ENCODE results near the gene CCL17.

Gene CCL17

DNA sequence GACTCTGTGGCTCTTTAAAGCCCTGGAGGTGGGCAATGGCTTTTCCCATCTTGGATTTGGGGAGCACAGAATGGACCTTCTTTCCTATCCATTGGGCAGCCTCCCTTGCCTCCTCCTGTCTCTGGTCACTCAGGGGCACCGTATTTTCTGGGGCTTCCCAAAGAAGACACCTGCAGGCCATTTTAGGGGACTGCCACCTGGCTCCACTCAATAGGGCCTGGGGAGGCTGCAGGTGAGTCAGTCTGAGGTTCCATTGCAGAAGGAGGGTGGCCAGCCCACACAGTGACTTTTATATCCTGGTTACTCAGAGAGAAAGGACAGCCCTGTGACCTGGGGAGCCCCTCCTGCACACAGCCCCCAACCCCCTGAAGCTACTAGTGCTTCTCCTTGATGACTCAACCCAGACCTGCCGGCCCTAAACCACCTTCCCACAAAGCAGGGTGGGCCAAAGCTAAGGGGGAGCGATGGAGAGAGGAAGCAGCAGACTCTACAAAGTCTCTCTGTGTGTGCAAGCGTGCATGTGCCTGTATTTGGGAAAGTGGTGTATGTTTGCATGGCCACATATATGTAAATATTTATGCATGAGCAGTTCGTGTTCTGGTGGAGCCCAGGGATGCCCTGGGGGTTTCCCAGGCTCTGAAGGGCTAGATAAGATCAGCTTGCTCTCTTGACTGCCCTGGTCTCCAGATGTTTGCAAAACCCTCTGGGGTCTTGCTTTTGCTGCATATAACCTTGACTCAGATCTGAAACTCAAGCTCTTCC, 27.3 kb upstream of the CCL17 start:
- DNase-seq (ENCODE audit: low spot score), result no peak

- DNase-seq (ENCODE audit: low spot score), result no peak
Observed at GRCh38 chr16:57379579-57379978, 25.0 kb upstream of the CCL17 start.

- no peak for DNase-seq (ENCODE audit: low spot score)
Observed at GRCh38 chr16:57380671-57381462, 23.7 kb upstream of the CCL17 start.

DNA sequence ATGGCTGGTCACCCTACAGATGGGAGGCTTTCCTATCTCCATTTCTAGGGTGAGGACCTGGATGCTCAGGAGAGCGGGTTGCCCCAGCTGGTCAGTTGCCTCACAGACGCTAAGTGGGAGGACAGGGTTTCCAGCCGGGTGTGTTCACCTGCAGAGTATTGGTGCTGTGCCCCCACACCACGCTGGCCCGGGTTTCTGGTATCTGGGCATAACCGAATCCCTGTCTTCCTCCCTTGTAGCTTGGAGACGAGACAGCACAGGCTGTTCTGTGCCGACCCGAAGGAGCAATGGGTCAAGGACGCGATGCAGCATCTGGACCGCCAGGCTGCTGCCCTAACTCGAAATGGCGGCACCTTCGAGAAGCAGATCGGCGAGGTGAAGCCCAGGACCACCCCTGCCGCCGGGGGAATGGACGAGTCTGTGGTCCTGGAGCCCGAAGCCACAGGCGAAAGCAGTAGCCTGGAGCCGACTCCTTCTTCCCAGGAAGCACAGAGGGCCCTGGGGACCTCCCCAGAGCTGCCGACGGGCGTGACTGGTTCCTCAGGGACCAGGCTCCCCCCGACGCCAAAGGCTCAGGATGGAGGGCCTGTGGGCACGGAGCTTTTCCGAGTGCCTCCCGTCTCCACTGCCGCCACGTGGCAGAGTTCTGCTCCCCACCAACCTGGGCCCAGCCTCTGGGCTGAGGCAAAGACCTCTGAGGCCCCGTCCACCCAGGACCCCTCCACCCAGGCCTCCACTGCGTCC, 22.6 kb upstream of the CCL17 start:
- DNase-seq (ENCODE audit: low spot score), result no peak

DNA sequence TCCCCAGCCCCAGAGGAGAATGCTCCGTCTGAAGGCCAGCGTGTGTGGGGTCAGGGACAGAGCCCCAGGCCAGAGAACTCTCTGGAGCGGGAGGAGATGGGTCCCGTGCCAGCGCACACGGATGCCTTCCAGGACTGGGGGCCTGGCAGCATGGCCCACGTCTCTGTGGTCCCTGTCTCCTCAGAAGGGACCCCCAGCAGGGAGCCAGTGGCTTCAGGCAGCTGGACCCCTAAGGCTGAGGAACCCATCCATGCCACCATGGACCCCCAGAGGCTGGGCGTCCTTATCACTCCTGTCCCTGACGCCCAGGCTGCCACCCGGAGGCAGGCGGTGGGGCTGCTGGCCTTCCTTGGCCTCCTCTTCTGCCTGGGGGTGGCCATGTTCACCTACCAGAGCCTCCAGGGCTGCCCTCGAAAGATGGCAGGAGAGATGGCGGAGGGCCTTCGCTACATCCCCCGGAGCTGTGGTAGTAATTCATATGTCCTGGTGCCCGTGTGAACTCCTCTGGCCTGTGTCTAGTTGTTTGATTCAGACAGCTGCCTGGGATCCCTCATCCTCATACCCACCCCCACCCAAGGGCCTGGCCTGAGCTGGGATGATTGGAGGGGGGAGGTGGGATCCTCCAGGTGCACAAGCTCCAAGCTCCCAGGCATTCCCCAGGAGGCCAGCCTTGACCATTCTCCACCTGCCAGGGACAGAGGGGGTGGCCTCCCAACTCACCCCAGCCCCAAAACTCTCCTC, 21.9 kb upstream of the CCL17 start:
- DNase-seq (ENCODE audit: low spot score), result no peak

GRCh38 chr16:57383276-57384247, 21.0 kb upstream of the CCL17 start:
- DNase-seq (ENCODE audit: low spot score), result no peak

- no peak for DNase-seq (ENCODE audit: low spot score)
Observed at GRCh38 chr16:57384248-57385070, 20.1 kb upstream of the CCL17 start.

GRCh38 chr16:57385083-57385482, 19.5 kb upstream of the CCL17 start:
- DNase-seq (ENCODE audit: low spot score), result no peak

- no peak for DNase-seq (ENCODE audit: low spot score)
Observed at GRCh38 chr16:57386381-57386951, 18.1 kb upstream of the CCL17 start.

GRCh38 chr16:57387598-57388354, 16.8 kb upstream of the CCL17 start:
- no peak for DNase-seq (ENCODE audit: low spot score)

- DNase-seq (ENCODE audit: low spot score), result no peak
Observed at GRCh38 chr16:57388359-57389086, 16.0 kb upstream of the CCL17 start.

DNA sequence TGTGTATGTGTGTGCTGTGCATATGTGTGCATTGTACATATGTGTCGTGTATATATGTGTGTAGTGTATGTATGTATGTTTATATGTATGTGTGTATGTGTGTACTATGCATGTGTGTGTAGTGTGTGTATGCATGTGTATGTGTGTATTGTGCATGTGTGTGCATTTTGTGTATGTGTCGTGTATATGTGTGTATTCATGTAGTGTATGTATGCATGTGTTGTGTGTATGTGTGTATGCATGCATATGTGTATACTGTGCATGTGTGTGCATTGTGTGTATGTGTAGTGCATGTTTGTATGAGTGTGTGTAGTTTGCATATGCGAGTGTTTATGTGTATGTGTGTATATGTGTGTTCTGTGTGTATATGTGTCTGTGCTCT, 15.5 kb upstream of the CCL17 start:
- DNase-seq (ENCODE audit: low spot score), result no peak

DNA sequence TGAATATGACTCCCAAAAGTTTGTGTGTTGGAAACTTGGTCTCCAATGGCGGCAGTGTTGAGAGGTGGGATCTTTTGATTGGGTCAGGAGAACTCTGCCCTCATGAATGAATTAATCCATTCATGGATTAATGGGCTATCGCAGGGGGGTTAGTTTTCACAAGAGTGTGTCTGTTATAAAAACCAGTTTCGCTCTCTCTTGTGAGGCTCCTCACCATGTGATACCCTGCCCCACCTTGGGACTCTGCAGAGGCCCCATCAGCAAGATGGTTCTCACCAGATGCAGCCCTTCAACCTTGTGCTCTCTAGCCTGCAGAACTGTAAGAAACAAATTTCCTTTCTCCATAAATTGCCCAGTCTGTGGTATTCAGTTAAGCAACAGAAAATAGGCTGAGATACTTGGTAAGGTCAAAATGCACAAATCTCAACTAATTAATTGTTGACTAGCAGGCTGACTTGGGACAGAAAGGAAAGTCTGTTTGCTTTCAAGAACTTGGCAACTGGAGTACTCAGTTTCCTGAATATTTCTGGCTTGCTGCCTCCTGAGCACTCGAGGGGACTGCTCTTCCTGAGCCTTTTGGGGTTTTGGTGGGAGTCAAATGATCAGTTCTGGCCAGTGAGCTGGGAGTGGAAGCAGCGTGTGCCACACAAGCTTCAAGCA, 13.8 kb upstream of the CCL17 start:
- DNase-seq (ENCODE audit: low spot score), result no peak

GRCh38 chr16:57391300-57391699, 13.3 kb upstream of the CCL17 start:
- DNase-seq (ENCODE audit: low spot score), result no peak

- no peak for DNase-seq (ENCODE audit: low spot score)
Observed at GRCh38 chr16:57391708-57392107, 12.9 kb upstream of the CCL17 start.

GRCh38 chr16:57392694-57393093, 11.9 kb upstream of the CCL17 start:
- DNase-seq (ENCODE audit: low spot score), result no peak

- DNase-seq (ENCODE audit: low spot score), result no peak
Observed at GRCh38 chr16:57394444-57394843, 10.1 kb upstream of the CCL17 start.

DNA sequence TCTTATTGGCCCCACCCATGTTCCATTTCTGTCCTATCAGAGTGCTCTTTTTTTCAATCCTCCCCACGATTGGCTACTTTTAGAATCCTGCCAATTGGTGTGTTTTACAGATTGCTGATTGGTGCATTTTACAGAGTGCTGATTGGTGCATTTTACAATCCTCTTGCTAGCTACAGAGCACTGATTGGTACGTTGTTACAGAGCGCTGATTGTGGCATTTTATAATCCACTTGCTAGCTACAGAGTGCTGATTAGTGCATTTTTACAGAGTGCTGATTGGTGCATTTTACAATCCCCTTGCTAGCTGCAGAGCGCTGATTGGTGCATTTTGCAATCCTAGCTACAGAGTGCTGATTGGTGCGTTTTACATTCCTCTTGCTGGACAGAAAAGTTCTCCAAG, 9.5 kb upstream of the CCL17 start:
- DNase-seq (ENCODE audit: low spot score), result no peak

Measured in CD4-positive, alpha-beta T cell treated with Interleukin-6 at 100 ng/mL for 8 hours (primary cell).